Bronchial epithelial cell (primary cell): Measurements from ENCODE around the gene MFRP. TPM values are rescaled to one million over a fixed set of nuclear protein-coding genes. Genes with fewer than 3 reads are reported as not detected.

Experiments used
- DNase-seq: peaks from one replicate; pipeline ENCODE4 v3.0.0-alpha.2; 2010; ENCODE audit warnings: low read depth
- FAIRE-seq: peaks from 2 replicates; lab custom pipeline; 2011; peaks lifted over from hg19 to GRCh38; lab: Jason Lieb, UNC
- H3K27me3 ChIP-seq: 2 replicates; pipeline ENCODE4 v1.5.1; 2011; ENCODE audit warnings: low read length; ENCODE audit not compliant: control insufficient read depth, insufficient read depth
- H3K36me3 ChIP-seq: 2 replicates; pipeline ENCODE4 v1.5.1; 2011; ENCODE audit warnings: low read length; ENCODE audit not compliant: control insufficient read depth, insufficient read depth
- H3K4me3 ChIP-seq: 2 replicates; pipeline ENCODE4 v1.5.1; 2011; ENCODE audit warnings: mild to moderate bottlenecking, low read depth, low read length, control low read depth
- CTCF ChIP-seq: IDR thresholded peaks from 2 replicates; pipeline ENCODE4 v1.5.1; 2011; ENCODE audit warnings: mild to moderate bottlenecking, moderate library complexity, low read length, control low read depth, inconsistent platforms; ENCODE audit not compliant: insufficient read depth, severe bottlenecking
- total RNA-seq: library from RNA; depleted of rRNA; stranded (reverse); fragments of >200 nt; gene quantifications from 2 replicates; pipeline ENCODE4 v1.2.1, GENCODE V29; 2014

The MFRP gene
- total RNA-seq, 1 donor from 2014 or later: not detected

- DNase-seq (no peak), FAIRE-seq (no peak)
- TF ChIP-seq CTCF: no peak
- no peaks in the 10 kb centered on the region for H3K36me3 ChIP-seq
- no peaks in the 10 kb centered on the region for H3K27me3 ChIP-seq
- peak overlapping the region; percentile 10 for H3K4me3 ChIP-seq
Observed at GRCh38 chr11:119382101-119382500, 35.6 kb upstream of the MFRP start.

GRCh38 chr11:119381181-119381988 is 34.9 kb upstream of the MFRP start, which contains the start of gene USP2:
Gene USP2 (minus strand): TSS chr11:119381690. CDS start chr11:119373480, 8,210 bp downstream.
- H3K4me3 ChIP-seq: peak within 1 kb of the TSS; percentile 47
- peak; percentile 95 for DNase-seq
- no peaks in the 10 kb centered on the region for H3K27me3 ChIP-seq
- FAIRE-seq: no peak
- H3K36me3 ChIP-seq: no peaks in the 10 kb centered on the region
- TF ChIP-seq CTCF: peak; percentile 94

GRCh38 chr11:119380827-119381180 is 34.3 kb upstream of the MFRP start:
- no peak for TF ChIP-seq CTCF
- H3K27me3 ChIP-seq: no peaks in the 10 kb centered on the region
- no peak for FAIRE-seq
- H3K36me3 ChIP-seq: no peaks in the 10 kb centered on the region
- peak overlapping the region; percentile 47 for H3K4me3 ChIP-seq
- DNase-seq: no peak

- Histone ChIP-seq H3K27me3 (no peaks in the 10 kb centered on the region), H3K36me3 (no peaks in the 10 kb centered on the region), H3K4me3 (no peak overlapping the region)
- DNase-seq: no peak
- no peak for TF ChIP-seq CTCF
- no peak for FAIRE-seq
Observed at GRCh38 chr11:119380160-119380826, 33.8 kb upstream of the MFRP start.

GRCh38 chr11:119378851-119379465 is 32.5 kb upstream of the MFRP start:
- DNase-seq: no peak
- no peak overlapping the region for H3K4me3 ChIP-seq
- FAIRE-seq: no peak
- H3K36me3 ChIP-seq: no peaks in the 10 kb centered on the region
- TF ChIP-seq CTCF: no peak
- H3K27me3 ChIP-seq: no peaks in the 10 kb centered on the region
